Measurements from ENCODE around the gene RFC2.
"Not testable (repeated sequence)": the region's sequence is repeated elsewhere in the genome, so short reads cannot be mapped to it uniquely, and the experiment has no call there.

RFC2 gene

DNA sequence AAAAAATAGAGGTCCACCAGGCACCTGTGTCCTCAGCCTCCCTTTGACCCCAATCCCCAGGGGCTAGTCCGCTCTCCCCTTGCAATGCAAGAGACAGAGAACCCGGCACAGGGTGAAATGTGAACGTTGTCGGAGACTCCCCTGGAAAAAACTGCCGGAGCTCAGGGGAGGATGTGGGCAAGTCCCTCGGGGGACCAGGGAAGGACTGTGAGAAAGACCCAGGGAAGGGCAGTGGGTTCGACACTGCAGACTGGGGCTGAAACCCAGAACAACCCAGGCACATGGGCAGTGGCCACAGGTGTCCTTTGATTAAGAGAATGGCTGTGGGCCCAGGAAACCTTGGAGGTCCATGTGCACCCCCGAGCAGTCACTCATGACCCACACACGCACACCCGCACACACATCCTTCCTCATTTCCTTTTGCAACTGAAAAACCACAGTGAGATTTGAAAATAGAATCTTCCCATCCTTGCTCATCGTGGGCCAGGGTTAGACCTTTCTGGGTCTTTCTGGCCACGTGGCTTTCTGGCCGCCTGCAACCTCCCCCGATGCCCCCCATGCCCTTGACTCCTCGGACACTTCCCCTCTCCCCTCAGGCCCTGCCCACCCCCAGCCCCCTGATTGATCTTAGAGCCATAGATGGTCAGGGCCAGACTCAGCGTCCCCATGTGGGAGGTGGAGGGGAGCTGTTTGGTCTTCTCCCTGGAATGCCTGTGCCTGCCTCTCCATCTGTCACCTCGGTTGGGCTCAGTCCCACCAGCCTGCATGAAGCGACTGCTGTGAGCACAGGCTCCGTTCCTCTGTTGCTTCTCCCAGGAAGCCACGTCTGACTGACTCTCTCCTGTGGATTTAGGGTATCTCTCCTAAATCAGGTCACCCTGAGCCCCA lies 36.5 kb downstream of the RFC2 start:
- DNase-seq (ENCODE audit: low spot score), result no peak

- DNase-seq (ENCODE audit: low spot score), result no peak
Observed at GRCh38 chr7:74216361-74216761, 37.8 kb downstream of the RFC2 start.

GRCh38 chr7:74215921-74216320 lies 38.3 kb downstream of the RFC2 start:
- DNase-seq (ENCODE audit: low spot score), result no peak

DNA sequence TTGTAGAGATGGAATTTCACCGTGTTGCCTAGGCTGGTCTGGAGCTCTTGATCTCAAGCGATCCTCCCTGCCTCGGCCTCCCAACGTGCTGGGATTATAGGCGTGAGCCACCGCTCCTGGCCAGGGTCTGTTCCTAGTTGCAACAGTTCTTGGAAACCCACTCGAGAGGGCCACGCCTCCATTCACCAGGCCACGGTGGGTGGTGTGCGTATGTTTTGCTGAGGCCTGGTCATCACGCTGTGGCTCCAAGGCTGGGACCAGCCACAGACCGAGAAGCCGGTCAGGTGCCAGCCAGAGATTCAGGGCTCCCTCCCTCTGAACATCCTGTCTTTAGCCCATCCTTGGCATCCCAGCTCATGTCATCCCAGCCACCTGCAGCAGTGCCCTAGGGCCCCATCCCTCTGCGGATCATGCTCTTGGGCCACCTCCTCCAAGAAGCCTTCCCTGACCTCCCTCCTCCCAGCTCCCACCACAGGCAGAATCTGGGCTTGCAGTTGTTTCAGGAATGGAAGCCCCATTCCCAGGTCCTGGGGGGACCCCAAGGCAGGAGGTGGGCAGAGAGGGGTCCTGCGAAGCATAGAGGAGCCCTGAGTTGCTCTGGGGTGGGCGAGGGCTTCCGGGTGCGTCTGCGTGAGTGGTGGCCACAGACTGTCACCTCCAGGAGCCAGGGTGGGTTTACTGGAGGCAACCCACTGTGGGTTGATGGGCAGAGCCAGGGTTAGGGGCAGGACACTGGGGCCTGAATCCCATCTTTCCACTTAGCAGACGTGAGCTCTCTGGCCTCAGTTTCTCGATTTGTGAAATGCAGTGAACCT lies 39.2 kb downstream of the RFC2 start:
- no peak for DNase-seq (ENCODE audit: low spot score)

- no peak for DNase-seq (ENCODE audit: low spot score)
Observed at GRCh38 chr7:74212661-74213060, 41.5 kb downstream of the RFC2 start.

GRCh38 chr7:74208241-74208640 lies 46.0 kb downstream of the RFC2 start:
- not testable (repeated sequence) for DNase-seq (ENCODE audit: low spot score)

GRCh38 chr7:74207586-74207985 lies 46.6 kb downstream of the RFC2 start:
- no peak for DNase-seq (ENCODE audit: low spot score)

GRCh38 chr7:74206589-74207120 lies 47.5 kb downstream of the RFC2 start:
- peak; percentile 81 for DNase-seq (ENCODE audit: low spot score)

DNA sequence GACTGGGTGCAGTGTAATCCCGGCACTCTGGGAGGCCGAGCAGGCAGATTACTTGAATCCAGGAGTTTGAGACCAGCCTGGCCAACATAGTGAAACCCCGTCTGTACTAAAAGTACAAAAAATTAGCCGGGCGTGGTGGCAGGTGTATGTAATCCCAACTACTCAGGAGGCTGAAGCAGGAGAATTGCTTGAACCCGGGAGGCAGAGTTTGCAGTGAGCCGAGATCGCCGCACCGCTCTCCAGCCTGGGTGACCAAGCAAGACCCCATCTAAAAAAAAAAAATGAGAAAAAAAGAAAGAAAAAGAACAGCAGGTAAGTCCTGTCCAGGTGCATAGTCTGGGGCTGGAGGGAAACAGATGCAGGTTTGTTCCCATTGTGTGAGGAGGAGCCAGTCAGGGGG lies 48.1 kb downstream of the RFC2 start:
- not testable (repeated sequence) for DNase-seq (ENCODE audit: low spot score)

DNA sequence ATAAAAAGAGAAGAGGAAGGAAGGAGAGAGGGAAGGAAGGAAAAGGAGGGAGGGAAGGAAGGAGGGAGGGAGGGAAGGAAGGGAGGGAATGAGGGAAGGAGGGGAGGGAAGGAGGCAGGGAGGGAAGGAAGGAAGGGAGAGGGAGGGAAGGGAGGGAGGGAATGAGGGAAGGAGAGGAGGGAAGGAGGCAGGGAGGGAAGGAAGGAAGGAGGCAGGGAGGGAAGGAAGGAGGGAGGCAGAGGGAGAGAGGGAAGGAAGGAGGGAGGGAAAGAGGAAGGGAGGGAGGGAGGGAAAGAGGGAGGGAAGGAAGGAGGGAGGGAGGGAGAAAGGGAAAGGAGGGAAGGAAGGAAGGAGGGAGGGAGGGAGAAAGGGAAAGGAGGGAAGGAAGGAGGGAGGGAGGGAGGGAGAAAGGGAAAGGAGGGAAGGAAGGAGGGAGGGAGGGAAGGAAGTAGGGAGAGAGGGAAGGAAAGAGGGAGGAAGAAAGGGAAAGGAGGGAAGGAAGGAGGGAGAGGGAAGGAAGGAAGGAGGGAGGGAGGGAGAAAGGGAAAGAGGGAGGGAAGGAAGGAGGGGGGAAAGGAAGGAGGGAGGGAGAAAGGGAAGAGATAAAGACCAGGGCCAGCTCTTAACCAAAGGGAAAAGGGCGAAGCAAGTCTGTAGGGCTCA lies 50.1 kb downstream of the RFC2 start:
- no peak for DNase-seq (ENCODE audit: low spot score)

GRCh38 chr7:74202841-74203556 lies 51.2 kb downstream of the RFC2 start:
- peak; percentile 47 for DNase-seq (ENCODE audit: low spot score)

GRCh38 chr7:74199551-74200355 lies 54.4 kb downstream of the RFC2 start:
- DNase-seq (ENCODE audit: low spot score), result no peak

DNA sequence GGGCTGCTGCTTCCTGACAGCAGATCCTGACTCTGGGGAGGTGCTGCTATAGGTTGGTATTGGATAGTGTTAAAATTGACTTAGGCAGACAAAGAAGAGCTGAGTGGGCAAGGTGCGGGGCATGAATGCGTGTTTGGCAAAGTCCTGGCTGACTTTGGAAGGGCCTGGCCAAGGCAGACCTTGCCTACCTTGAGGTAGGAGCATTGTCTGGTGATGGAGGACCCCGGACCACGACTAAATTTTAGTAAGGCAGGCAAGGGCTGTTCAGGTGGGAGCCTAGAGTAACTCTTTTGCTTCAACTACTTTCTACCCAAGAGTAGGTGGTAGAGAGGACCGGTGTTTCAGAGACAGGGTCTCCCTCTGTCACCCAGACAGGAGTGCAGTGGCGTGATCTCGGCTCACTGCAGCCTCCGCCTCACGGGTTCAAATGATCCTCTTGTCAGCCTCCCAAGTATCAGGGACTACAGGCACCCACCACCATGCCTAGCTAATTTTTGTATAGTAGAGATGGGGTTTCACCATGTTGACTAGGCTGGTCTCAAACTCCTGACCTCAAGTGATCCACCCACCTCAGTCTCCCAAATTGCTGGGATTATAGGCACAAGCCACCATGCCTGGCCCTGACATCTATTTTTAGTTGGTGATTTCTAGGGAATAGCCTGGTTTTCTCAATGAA lies 56.6 kb downstream of the RFC2 start:
- no peak for DNase-seq (ENCODE audit: low spot score)

DNA sequence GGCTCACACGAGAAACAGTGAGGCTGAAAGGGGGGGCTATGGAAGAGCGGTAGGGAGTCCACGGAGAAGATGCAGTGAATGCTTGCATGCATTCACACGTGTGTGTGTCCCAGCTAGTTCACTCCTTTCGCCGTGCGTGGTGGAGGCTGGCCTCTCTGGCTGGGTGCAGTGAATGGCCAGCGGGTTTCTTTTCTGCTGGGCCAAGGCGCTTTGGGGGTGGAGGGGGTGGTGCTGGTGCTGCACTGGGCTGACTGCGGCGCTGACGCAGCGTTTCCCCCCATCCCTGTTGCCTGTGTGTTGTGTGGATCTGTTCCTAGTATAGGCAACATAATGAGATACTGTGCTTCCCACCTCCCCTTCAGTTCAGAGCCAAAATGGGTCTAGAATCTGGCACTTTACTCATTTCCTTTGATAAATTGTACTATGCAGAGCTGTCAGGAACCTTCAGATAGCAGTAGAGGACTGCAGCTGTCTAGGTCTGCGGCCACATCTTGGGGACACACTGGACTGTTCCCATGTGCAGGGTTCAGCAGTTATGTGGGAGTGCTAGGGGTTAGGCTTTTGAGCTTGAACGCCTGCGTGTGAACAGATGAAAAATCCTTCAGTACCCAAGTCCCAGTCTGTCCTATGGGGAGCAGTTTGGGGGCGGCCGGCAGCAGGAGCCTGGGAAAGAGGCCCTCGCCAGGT lies 58.1 kb downstream of the RFC2 start:
- not testable (repeated sequence) for DNase-seq (ENCODE audit: low spot score)

- DNase-seq (ENCODE audit: low spot score), result not testable (repeated sequence)
Observed at GRCh38 chr7:74195139-74195860, 58.9 kb downstream of the RFC2 start.

- DNase-seq (ENCODE audit: low spot score), result no peak
Observed at GRCh38 chr7:74194686-74195085, 59.5 kb downstream of the RFC2 start.

- no peak for DNase-seq (ENCODE audit: low spot score)
Observed at GRCh38 chr7:74193913-74194312, 60.3 kb downstream of the RFC2 start.

- DNase-seq (ENCODE audit: low spot score), result no peak
Observed at GRCh38 chr7:74193054-74193453, 61.1 kb downstream of the RFC2 start.

DNA sequence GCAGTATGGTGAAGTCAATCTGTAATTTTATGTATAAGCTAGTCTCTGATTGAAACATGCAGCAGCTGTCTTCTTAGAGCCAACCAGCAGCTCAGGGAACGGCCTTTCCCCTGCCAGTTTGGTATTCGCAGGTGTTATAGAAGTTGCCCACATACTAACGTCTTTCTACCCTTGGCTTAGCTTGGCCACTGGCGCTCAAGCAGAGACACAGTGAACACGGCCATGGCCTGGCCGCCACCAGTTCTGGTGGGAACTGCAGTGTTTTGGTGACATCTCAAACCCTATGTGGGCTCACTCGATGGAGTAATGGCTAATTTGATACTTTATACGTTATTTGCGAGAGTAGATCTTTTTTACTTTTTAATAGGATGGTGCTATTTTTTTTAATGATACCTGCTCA lies 63.0 kb downstream of the RFC2 start:
- no peak for DNase-seq (ENCODE audit: low spot score)

Measured in hepatic stellate cell (primary cell).